HG02588 (cell line): ENCODE data around the gene ZNF497.
"Not testable (repeated sequence)": the region's sequence is repeated elsewhere in the genome, so short reads cannot be mapped to it uniquely, and the experiment has no call there.

ENCODE experiments used
- ATAC-seq: cut with Tn5 transposase; IDR thresholded peaks from one replicate; pipeline ENCODE4 v1.9.1; 2021; ENCODE audit warnings: mild to moderate bottlenecking, moderate library complexity; ENCODE audit not compliant: unreplicated experiment

Gene ZNF497

GRCh38 chr19:58317476-58318072, 45.0 kb downstream of the ZNF497 start:
- no peak for ATAC-seq

GRCh38 chr19:58315580-58315979, 47.0 kb downstream of the ZNF497 start:
- no peak for ATAC-seq

GRCh38 chr19:58311345-58311865, 51.1 kb downstream of the ZNF497 start:
- no peak for ATAC-seq

- not testable (repeated sequence) for ATAC-seq
These were observed 51.9 kb downstream of the ZNF497 start for GRCh38 chr19:58310685-58311084.

- no peak for ATAC-seq
These were observed 54.8 kb downstream of the ZNF497 start for GRCh38 chr19:58307736-58308135.

GRCh38 chr19:58305932-58306323, 56.6 kb downstream of the ZNF497 start:
- no peak for ATAC-seq

GRCh38 chr19:58305065-58305931, 57.3 kb downstream of the ZNF497 start, which contains the start of gene ERVK3-1:
TSS of gene ERVK3-1 (plus strand) at chr19:58305377. CDS start at chr19:58312169, 6,792 bp downstream.
- peak; percentile 94 for ATAC-seq

- no peak for ATAC-seq
These were observed 57.8 kb downstream of the ZNF497 start for GRCh38 chr19:58304748-58305064.
